ENCODE measurements around the gene PAPOLA.

GRCh38 chr14:96602186-96602585 is 100.0 kb downstream of the PAPOLA start:
- no peak for TF ChIP-seq CTCF (IDR thresholded peaks at IDR 0.05)
- no peak for TF ChIP-seq POLR2A (IDR thresholded peaks at IDR 0.05)
- TF ChIP-seq EP300 (IDR thresholded peaks at IDR 0.05), result no peak

Data from suprapubic skin (tissue), 3 donors.